Sigmoid colon (tissue), 7 donors: ENCODE data around the gene CAPN15. TPM values are rescaled to one million over a fixed set of nuclear protein-coding genes. Genes with fewer than 3 reads are reported as not detected.

Experiments
- DNase-seq: peaks from one replicate; pipeline ENCODE4 v3.0.0-alpha.2; 2019
- H3K27ac ChIP-seq, 4 donors: fragments of 200-600 bp; sonication (generic); one replicate each; pipeline ENCODE4 v1.5.1; 2016 to 2019; ENCODE audit warnings: mild to moderate bottlenecking in 1 of 4
- H3K27me3 ChIP-seq, 3 donors: fragments of 200-600 bp; sonication (generic); one replicate each; pipeline ENCODE4 v1.5.1; 2019; ENCODE audit warnings: mild to moderate bottlenecking in 1 of 3
- H3K36me3 ChIP-seq, 4 donors: fragments of 200-600 bp; sonication (generic); one replicate each; pipeline ENCODE4 v1.5.1; 2016 to 2019
- H3K4me1 ChIP-seq, 4 donors: fragments of 200-600 bp; sonication (generic); one replicate each; pipeline ENCODE4 v1.5.1; 2017 to 2019
- H3K4me3 ChIP-seq, 4 donors: fragments of 200-600 bp; sonication (generic); one replicate each; pipeline ENCODE4 v1.5.1; 2017 to 2019; ENCODE audit warnings: mild to moderate bottlenecking in 2 of 4, moderate library complexity in 1 of 4
- H3K9me3 ChIP-seq, 4 donors: fragments of 200-600 bp in 3 of 4; sonication (generic) in 3 of 4; one replicate each; pipeline versions ENCODE4 v1.5.1 to v1.6.1; 2013 to 2019
- EP300 ChIP-seq, 4 donors: sonication (generic); formaldehyde crosslinking; IDR thresholded peaks; one replicate each; pipeline ENCODE4 v1.6.1; 2017; ENCODE audit warnings: antibody characterized with exemption in 4 of 4
- POLR2A ChIP-seq, 2 donors: fragments of 450-650 bp; IDR thresholded peaks; one replicate each; pipeline ENCODE4 v1.6.1; 2016; ENCODE audit warnings: antibody characterized with exemption in 2 of 2, mild to moderate bottlenecking in 2 of 2, moderate library complexity in 2 of 2
- POLR2AphosphoS5 ChIP-seq, 4 donors: sonication (generic); formaldehyde crosslinking; IDR thresholded peaks; one replicate each; pipeline ENCODE4 v1.6.1; 2017; ENCODE audit warnings: antibody characterized with exemption in 4 of 4
- WGBS, 2 donors: extraction: QIAGEN DNeasy Blood & Tissue Kit; methylation state at CpG; one replicate each; pipeline ENCODE4 v1.1.7; 2013; 5-methylcytosine and 5-hydroxymethylcytosine counted together
- intact Hi-C: fragments of 100-400 bp; cut with DNase I; formaldehyde crosslinking; loops from one replicate; pipeline ENCODE4 v1.15.1; 2023
- polyA plus RNA-seq, 3 donors: library from polyadenylated mRNA; stranded (reverse); fragments of 200-250 nt; gene quantifications; one replicate each; pipeline ENCODE4 v1.2.3, GENCODE V29; 2013
- total RNA-seq, 4 donors: library from RNA; depleted of rRNA; stranded (reverse); fragments of >200 nt; gene quantifications; one replicate each; pipeline ENCODE4 v1.1.0, GENCODE V29; 2016
- TF ChIP-seq, protein P1 (sequence below), 4 experiments: fragments of 450-650 bp in 3 of 4; fragments of 200-600 bp in 1 of 4; IDR thresholded peaks; one replicate each; pipeline ENCODE4 v1.5.1; 2016 to 2019; ENCODE audit warnings: antibody characterized with exemption in 4 of 4, mild to moderate bottlenecking in 3 of 4, moderate library complexity in 2 of 4
- donor health status: healthy with polysubstance abuse.
- donor health status: Bipolar disorder and iron deficiency.
- donor health status: healthy.

CAPN15 gene
- total and polyA plus RNA-seq, 7 donors = 10.3 to 85.8 (median 24.4) TPM

GRCh38 chr16:557463-558297 lies 30.2 kb downstream of the CAPN15 start:
- 79% methylated on average over 23 of the region's 23 CpGs for WGBS, 2 donors
- H3K9me3 ChIP-seq = no peaks in the 10 kb centered on the region
- DNase-seq = no peak
- H3K4me3 ChIP-seq = no peak overlapping the region
- H3K27me3 ChIP-seq = peaks cover 24 to 46% (median 42%) of the 10 kb centered on the region in 3 donors
- intact Hi-C loops = no loop called here
- H3K27ac ChIP-seq = no peak overlapping the region
- H3K36me3 ChIP-seq = peaks cover 0 to 8% (median 1%) of the 10 kb centered on the region in 4 donors
- H3K4me1 ChIP-seq = peaks cover 0 to 14% (median 7%) of the 10 kb centered on the region in 4 donors
- no peak for TF ChIP-seq EP300 (IDR thresholded peaks at IDR 0.05)
- TF ChIP-seq POLR2A (IDR thresholded peaks at IDR 0.05) = no peak
- no peak for TF ChIP-seq POLR2AphosphoS5 (IDR thresholded peaks at IDR 0.05)
- TF ChIP-seq, protein P1, sequence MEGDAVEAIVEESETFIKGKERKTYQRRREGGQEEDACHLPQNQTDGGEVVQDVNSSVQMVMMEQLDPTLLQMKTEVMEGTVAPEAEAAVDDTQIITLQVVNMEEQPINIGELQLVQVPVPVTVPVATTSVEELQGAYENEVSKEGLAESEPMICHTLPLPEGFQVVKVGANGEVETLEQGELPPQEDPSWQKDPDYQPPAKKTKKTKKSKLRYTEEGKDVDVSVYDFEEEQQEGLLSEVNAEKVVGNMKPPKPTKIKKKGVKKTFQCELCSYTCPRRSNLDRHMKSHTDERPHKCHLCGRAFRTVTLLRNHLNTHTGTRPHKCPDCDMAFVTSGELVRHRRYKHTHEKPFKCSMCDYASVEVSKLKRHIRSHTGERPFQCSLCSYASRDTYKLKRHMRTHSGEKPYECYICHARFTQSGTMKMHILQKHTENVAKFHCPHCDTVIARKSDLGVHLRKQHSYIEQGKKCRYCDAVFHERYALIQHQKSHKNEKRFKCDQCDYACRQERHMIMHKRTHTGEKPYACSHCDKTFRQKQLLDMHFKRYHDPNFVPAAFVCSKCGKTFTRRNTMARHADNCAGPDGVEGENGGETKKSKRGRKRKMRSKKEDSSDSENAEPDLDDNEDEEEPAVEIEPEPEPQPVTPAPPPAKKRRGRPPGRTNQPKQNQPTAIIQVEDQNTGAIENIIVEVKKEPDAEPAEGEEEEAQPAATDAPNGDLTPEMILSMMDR (IDR thresholded peaks at IDR 0.05) = no peak

DNA sequence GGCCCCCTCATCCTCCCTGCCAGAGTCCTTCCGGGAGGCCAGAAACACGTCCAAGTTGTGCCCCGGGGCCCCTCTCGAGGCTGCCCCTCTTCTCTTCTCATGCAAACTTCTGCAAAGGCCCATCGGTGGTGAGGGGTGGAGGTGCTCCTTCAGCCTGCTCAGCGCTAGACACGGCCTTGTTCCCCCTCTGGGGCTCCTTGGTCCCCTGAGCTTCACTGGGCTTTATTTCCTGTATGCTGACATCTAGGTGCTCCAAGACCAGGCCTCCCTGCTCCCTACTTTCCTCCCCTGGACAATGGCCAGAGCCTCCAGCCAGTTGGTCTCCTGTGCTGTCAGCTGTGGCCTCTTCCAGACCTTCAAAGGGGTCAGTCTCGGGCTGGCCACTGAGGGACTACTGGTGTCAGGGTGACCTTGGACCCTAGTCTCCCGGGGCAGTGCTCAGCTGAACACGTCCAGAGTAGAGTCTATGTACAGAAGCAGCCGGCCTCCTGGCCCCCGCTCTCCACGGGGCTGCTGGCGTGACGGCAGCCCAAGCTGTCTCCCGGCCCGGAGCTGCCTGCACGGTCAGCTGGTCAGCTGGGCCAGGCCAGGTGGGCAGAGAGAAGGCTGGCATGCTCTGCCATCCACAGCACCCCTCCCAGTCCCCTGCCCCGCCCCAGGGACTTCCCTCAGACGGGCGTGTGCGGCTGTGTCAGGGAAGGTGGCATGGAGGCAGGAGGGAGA lies 30.9 kb downstream of the CAPN15 start:
- Histone ChIP-seq H3K4me1 (peaks cover 0 to 14% (median 7%) of the 10 kb centered on the region in 4 donors), H3K27ac (no peak overlapping the region), H3K4me3 (no peak overlapping the region), H3K9me3 (no peaks in the 10 kb centered on the region), H3K36me3 (peaks cover 0 to 3% (median 0%) of the 10 kb centered on the region in 4 donors), H3K27me3 (peaks cover 24 to 46% (median 42%) of the 10 kb centered on the region in 3 donors)
- no peak for TF ChIP-seq POLR2A (IDR thresholded peaks at IDR 0.05)
- TF ChIP-seq, protein P1 (IDR thresholded peaks at IDR 0.05) = no peak
- no peak for TF ChIP-seq POLR2AphosphoS5 (IDR thresholded peaks at IDR 0.05)
- intact Hi-C loops = no loop called here
- DNase-seq = no peak
- 27 to 55% methylated on average over 22 of the region's 22 CpGs for WGBS, 2 donors

- Histone ChIP-seq H3K36me3 (no peaks in the 10 kb centered on the region), H3K27me3 (peaks cover 24 to 49% (median 42%) of the 10 kb centered on the region in 3 donors)
Observed at GRCh38 chr16:559021-559380, 31.5 kb downstream of the CAPN15 start.

DNA sequence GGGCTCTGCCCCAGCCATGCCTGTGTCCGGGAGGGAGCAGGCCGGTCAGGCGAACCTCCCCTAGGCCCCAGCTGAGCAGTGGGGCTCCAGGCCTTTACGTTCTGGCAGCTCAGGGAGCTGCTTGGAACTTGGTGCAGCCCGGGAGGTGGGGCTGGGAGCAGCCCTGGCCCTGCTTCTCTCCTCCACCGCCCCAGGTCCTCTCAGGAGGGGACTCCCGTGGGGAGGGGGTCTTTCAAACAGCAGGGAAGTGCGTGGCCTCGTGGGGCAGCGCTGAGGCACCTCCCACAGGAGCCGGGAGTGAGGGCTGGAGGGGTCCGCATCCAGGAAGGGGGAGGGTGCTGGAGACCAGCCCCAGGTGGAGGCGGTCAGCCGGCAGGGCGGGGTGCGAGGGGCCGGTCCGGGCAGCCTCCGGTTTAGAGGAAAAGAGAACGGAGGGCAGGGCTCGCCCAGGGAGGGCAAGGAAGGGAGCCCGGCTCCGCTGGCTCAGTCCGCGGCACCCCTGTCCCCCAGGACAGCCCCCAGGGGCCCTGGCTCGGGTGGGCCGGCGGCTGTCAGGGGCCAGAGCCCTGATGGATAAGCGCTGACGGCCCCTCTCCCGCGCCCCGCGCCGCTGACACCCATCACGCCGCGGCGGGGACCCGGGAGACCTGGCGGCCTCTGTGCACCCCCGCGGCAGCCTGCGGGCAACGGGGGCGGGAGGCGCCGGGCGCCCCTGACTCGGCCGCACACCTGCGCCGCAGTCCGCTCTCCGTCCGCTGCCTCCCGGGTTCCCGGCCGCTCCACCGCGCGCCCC lies 32.1 kb downstream of the CAPN15 start:
- intact Hi-C loops = no loop called here

More at GRCh38 chr16:559021-559380, 31.5 kb downstream of the CAPN15 start:
- WGBS, 2 donors = 45 to 80% methylated on average over 15 of the region's 15 CpGs
- H3K9me3 ChIP-seq = no peaks in the 10 kb centered on the region
- intact Hi-C loops = no loop called here
- peaks cover 0 to 14% (median 7%) of the 10 kb centered on the region in 4 donors for H3K4me1 ChIP-seq
- DNase-seq = no peak
- no peak overlapping the region for H3K4me3 ChIP-seq
- no peak overlapping the region for H3K27ac ChIP-seq
- no peak for TF ChIP-seq EP300 (IDR thresholded peaks at IDR 0.05)
- no peak for TF ChIP-seq POLR2A (IDR thresholded peaks at IDR 0.05)
- TF ChIP-seq, protein P1 (IDR thresholded peaks at IDR 0.05) = no peak
- TF ChIP-seq POLR2AphosphoS5 (IDR thresholded peaks at IDR 0.05) = no peak

More for the DNA sequence above, 32.1 kb downstream of the CAPN15 start:
- no peak for DNase-seq
- WGBS, 2 donors = 5 to 15% methylated on average over 62 of the region's 62 CpGs
- peaks cover 24 to 55% (median 42%) of the 10 kb centered on the region in 3 donors for H3K27me3 ChIP-seq
- no peaks in the 10 kb centered on the region for H3K36me3 ChIP-seq
- H3K9me3 ChIP-seq = no peaks in the 10 kb centered on the region
- H3K4me3 ChIP-seq = no peak overlapping the region
- no peak overlapping the region for H3K27ac ChIP-seq
- TF ChIP-seq, protein P1 (IDR thresholded peaks at IDR 0.05) = no peak
- no peak for TF ChIP-seq POLR2A (IDR thresholded peaks at IDR 0.05)
- TF ChIP-seq POLR2AphosphoS5 (IDR thresholded peaks at IDR 0.05) = no peak
- no peak for TF ChIP-seq EP300 (IDR thresholded peaks at IDR 0.05)
- peaks cover 0 to 14% (median 7%) of the 10 kb centered on the region in 4 donors for H3K4me1 ChIP-seq
